Measurements from ENCODE around the gene SH3PXD2A.

DNA sequence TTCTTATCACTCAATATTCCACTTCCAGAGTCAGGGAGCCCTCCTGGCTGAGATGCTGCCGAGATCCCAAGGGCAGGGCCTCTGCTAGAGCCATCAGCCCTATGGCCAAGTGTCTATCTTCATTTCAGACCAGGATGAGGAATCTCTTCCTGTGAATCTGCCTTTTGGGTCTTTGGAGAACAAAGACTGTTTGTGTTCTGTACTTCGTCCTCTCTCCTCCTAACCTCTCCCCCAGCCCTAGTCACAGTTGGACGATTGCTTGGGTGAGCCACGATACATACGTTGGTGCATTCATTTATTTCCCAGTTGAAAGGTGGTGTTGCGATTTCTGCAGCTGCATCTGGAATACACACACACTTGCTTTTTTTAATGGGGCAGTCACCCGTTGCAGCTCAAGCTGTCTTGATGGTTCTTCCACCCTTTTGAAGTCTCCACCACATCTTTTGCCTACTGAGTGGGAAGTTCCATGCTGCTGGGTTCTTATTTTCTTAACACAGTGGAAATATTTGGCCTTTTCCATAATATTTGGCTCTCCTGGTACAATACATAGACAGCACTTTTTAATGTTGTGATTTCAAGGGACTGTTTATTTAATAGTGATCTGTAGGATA lies 26.7 kb downstream of the SH3PXD2A start:
- TF ChIP-seq POLR2A (IDR thresholded peaks at IDR 0.05), result no peak
- TF ChIP-seq, protein P1, sequence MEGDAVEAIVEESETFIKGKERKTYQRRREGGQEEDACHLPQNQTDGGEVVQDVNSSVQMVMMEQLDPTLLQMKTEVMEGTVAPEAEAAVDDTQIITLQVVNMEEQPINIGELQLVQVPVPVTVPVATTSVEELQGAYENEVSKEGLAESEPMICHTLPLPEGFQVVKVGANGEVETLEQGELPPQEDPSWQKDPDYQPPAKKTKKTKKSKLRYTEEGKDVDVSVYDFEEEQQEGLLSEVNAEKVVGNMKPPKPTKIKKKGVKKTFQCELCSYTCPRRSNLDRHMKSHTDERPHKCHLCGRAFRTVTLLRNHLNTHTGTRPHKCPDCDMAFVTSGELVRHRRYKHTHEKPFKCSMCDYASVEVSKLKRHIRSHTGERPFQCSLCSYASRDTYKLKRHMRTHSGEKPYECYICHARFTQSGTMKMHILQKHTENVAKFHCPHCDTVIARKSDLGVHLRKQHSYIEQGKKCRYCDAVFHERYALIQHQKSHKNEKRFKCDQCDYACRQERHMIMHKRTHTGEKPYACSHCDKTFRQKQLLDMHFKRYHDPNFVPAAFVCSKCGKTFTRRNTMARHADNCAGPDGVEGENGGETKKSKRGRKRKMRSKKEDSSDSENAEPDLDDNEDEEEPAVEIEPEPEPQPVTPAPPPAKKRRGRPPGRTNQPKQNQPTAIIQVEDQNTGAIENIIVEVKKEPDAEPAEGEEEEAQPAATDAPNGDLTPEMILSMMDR (IDR thresholded peaks at IDR 0.05), result no peak

Data from adrenal gland (tissue), 5 donors.